ENCODE data around the gene TSHZ2. TPM values are rescaled to one million over a fixed set of nuclear protein-coding genes. Genes with fewer than 3 reads are reported as not detected.

TSHZ2 gene
- total and polyA plus RNA-seq, 2 of the 4 experiments (the other 2 are of a cell fraction), result under 0.01 to 0.02 TPM

- TF ChIP-seq CHD1 (IDR thresholded peaks at IDR 0.05; ENCODE audit: low read depth, low read length), result no peak
- no peak for TF ChIP-seq RCOR1 (IDR thresholded peaks at IDR 0.05; ENCODE audit: insufficient replicate concordance, low read length)
- TF ChIP-seq NFE2L2 (IDR thresholded peaks at IDR 0.05; ENCODE audit: low read depth, low read length), result no peak
- no peak for TF ChIP-seq RAD21 (IDR thresholded peaks at IDR 0.05; ENCODE audit: low read length)
- no peak for TF ChIP-seq MXI1 (IDR thresholded peaks at IDR 0.05; ENCODE audit: borderline replicate concordance, low read depth, low read length)
- TF ChIP-seq, protein P1, sequence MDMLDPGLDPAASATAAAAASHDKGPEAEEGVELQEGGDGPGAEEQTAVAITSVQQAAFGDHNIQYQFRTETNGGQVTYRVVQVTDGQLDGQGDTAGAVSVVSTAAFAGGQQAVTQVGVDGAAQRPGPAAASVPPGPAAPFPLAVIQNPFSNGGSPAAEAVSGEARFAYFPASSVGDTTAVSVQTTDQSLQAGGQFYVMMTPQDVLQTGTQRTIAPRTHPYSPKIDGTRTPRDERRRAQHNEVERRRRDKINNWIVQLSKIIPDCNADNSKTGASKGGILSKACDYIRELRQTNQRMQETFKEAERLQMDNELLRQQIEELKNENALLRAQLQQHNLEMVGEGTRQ (IDR thresholded peaks at IDR 0.05; ENCODE audit: low read depth, low read length), result no peak
- TF ChIP-seq BHLHE40 (IDR thresholded peaks at IDR 0.05; ENCODE audit: low read depth, low read length), result no peak
- TF ChIP-seq ELK1 (IDR thresholded peaks at IDR 0.05; ENCODE audit: borderline replicate concordance, low read depth, low read length), result no peak
- TF ChIP-seq, protein P2, sequence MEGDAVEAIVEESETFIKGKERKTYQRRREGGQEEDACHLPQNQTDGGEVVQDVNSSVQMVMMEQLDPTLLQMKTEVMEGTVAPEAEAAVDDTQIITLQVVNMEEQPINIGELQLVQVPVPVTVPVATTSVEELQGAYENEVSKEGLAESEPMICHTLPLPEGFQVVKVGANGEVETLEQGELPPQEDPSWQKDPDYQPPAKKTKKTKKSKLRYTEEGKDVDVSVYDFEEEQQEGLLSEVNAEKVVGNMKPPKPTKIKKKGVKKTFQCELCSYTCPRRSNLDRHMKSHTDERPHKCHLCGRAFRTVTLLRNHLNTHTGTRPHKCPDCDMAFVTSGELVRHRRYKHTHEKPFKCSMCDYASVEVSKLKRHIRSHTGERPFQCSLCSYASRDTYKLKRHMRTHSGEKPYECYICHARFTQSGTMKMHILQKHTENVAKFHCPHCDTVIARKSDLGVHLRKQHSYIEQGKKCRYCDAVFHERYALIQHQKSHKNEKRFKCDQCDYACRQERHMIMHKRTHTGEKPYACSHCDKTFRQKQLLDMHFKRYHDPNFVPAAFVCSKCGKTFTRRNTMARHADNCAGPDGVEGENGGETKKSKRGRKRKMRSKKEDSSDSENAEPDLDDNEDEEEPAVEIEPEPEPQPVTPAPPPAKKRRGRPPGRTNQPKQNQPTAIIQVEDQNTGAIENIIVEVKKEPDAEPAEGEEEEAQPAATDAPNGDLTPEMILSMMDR (conservative IDR thresholded peaks at IDR 0.05; ENCODE audit: low read depth, low read length), result no peak
- DNase-seq (no peak), ATAC-seq (ENCODE audit: low read depth) (no peak)
- H3K27ac ChIP-seq (ENCODE audit: insufficient read depth, low read length), result no peak overlapping the region
- no TSS peak for BruUV-seq (replicated peaks)
- H3K4ac ChIP-seq (ENCODE audit: low read depth, low read length), result no peak overlapping the region
- no peaks in the 10 kb centered on the region for H4K20me1 ChIP-seq (ENCODE audit: insufficient read depth, low read length)
- H3K18ac ChIP-seq (ENCODE audit: low read depth, low read length), result no peak overlapping the region
- H3K56ac ChIP-seq (ENCODE audit: extremely low read depth, insufficient read depth, low read length), result no peak overlapping the region
- H2AFZ ChIP-seq (replicated peaks; ENCODE audit: low read length, poor library complexity), result no peak overlapping the region
- dilution Hi-C loops (cut with HindIII; ENCODE audit: low sequenced_read_pairs, unreplicated experiment), result no loop called here
- no peak overlapping the region for H2BK120ac ChIP-seq (ENCODE audit: low read depth, low read length)
- no peak overlapping the region for H2BK20ac ChIP-seq (ENCODE audit: low read depth, low read length)
- CTCF ChIA-PET, result no interaction called here
- no peak overlapping the region for H3K4me3 ChIP-seq (ENCODE audit: insufficient read depth, low read depth, low read length)
- no peak overlapping the region for H4K91ac ChIP-seq (ENCODE audit: insufficient read depth, low read depth, low read length)
- no peak overlapping the region for H2BK15ac ChIP-seq (ENCODE audit: low read depth, low read length)
- in situ Hi-C loops (cut with MboI; ENCODE audit: low sequenced_read_pairs), result no loop called here
- POLR2A ChIA-PET (ENCODE audit: unreplicated experiment), result no interaction called here
- no peak overlapping the region for H3K14ac ChIP-seq (replicated peaks; ENCODE audit: low read depth, low read length)
- WGBS, 2 experiments (ENCODE audit: extremely low coverage in 2 of 2, insufficient read length in 1 of 2), result no CpG with 5 or more reads among the region's 4 CpGs
- H2AK9ac ChIP-seq (replicated peaks; ENCODE audit: low read depth, low read length, poor library complexity), result no peak overlapping the region
- no peaks in the 10 kb centered on the region for H3K4me1 ChIP-seq (ENCODE audit: control insufficient read depth, insufficient read depth, low read length)
- H2BK5ac ChIP-seq (ENCODE audit: low read depth, low read length, poor library complexity, severe bottlenecking), result no peak overlapping the region
- no peak overlapping the region for H4K5ac ChIP-seq (ENCODE audit: low read depth, low read length)
- H3K9me1 ChIP-seq (ENCODE audit: insufficient read depth, low read length), result no peaks in the 10 kb centered on the region
- no peaks in the 10 kb centered on the region for H3K27me3 ChIP-seq (ENCODE audit: control insufficient read depth, insufficient read depth, low read length)
- no peak overlapping the region for H2AK5ac ChIP-seq (ENCODE audit: low read depth, low read length)
- H3K79me1 ChIP-seq (ENCODE audit: low read depth in 1 of 2, low read length in 2 of 2), result no peaks in the 10 kb centered on the region
- intact Hi-C loops (cut with micrococcal nuclease), result no loop called here
- H3K23ac ChIP-seq (ENCODE audit: low read depth, low read length), result no peak overlapping the region
- H3K9ac ChIP-seq (ENCODE audit: low read depth, low read length), result no peak overlapping the region
- no peaks in the 10 kb centered on the region for H3K36me3 ChIP-seq (ENCODE audit: control insufficient read depth, insufficient read depth, low read length)
- no peak overlapping the region for H3K4me2 ChIP-seq (ENCODE audit: low read depth, low read length)
- no peaks in the 10 kb centered on the region for H3K9me3 ChIP-seq (ENCODE audit: control insufficient read depth, insufficient read depth, low read length)
- H4K8ac ChIP-seq (ENCODE audit: low read depth in 2 of 2, low read length in 2 of 2), result no peak overlapping the region
These were observed 33.0 kb upstream of the TSHZ2 start for GRCh38 chr20:52939141-52939540.

Measured in IMR-90 (cell line).